Thoracic aorta (tissue), 2 donors: ENCODE measurements around the gene MS4A14. TPM values are rescaled to one million over a fixed set of nuclear protein-coding genes. Genes with fewer than 3 reads are reported as not detected.

Experiments used
- ATAC-seq: fragments of 150-250 bp; one replicate; pipeline ENCODE4 v1.8.0; 2017; ENCODE audit warnings: low read depth; ENCODE audit not compliant: insufficient number of reproducible peaks, low FRiP score
- DNase-seq: peaks from one replicate; pipeline ENCODE4 v3.0.0-alpha.2; 2020; ENCODE audit warnings: low spot score
- H3K27ac ChIP-seq, 2 donors: fragments of 200-600 bp; sonication (generic); 1 replicate in 1 of 2; 2 replicates in 1 of 2; pipeline ENCODE4 v1.5.1; 2016; ENCODE audit warnings: mild to moderate bottlenecking in 2 of 2, moderate library complexity in 2 of 2
- H3K27me3 ChIP-seq: fragments of 200-600 bp; sonication (generic); replicated peaks from 2 replicates; pipeline ENCODE4 v1.6.0; 2016; ENCODE audit warnings: mild to moderate bottlenecking; ENCODE audit not compliant: insufficient read depth
- H3K36me3 ChIP-seq: fragments of 200-600 bp; sonication (generic); one replicate; pipeline ENCODE4 v1.5.1; 2016
- H3K4me1 ChIP-seq, 2 donors: fragments of 200-600 bp; sonication (generic); 1 replicate in 1 of 2; 2 replicates in 1 of 2; pipeline versions ENCODE4 v1.5.1 to v1.6.0; 2016; ENCODE audit warnings: low read depth in 2 of 2, mild to moderate bottlenecking in 1 of 2; ENCODE audit not compliant: control insufficient read depth in 1 of 2
- H3K4me3 ChIP-seq: fragments of 200-600 bp; sonication (generic); 2 replicates; pipeline ENCODE4 v1.5.1; 2016; ENCODE audit warnings: mild to moderate bottlenecking
- H3K9me3 ChIP-seq: fragments of 200-600 bp; sonication (generic); 2 replicates; pipeline ENCODE4 v1.5.1; 2016
- CTCF ChIP-seq: fragments of 200-600 bp; sonication (generic); IDR thresholded peaks from one replicate; pipeline ENCODE4 v1.5.1; 2019; ENCODE audit warnings: antibody characterized with exemption
- total RNA-seq, 2 donors: library from RNA; depleted of rRNA; stranded (reverse); fragments of >200 nt; gene quantifications; one replicate each; pipeline versions ENCODE4 v1.1.0 to v1.2.3, GENCODE V29; 2016

Gene MS4A14
- total RNA-seq, 2 donors from 2014 or later, result 1.5 to 6.3 TPM

GRCh38 chr11:60455531-60456042, 59.3 kb downstream of the MS4A14 start, which contains the start of gene MS4A1:
MS4A1 (plus strand) TSS chr11:60455847; CDS start chr11:60462375, 6,528 bp downstream.
- DNase-seq (no peak), ATAC-seq (no peak)
- Histone ChIP-seq H3K9me3 (no peaks in the 10 kb centered on the region), H3K27me3 (no peaks in the 10 kb centered on the region), H3K27ac (no peak within 1 kb of the TSS), H3K36me3 (no peaks in the 10 kb centered on the region), H3K4me3 (no peak within 1 kb of the TSS), H3K4me1 (no peaks in the 10 kb centered on the region)
- no peak for TF ChIP-seq CTCF

- no peak for ATAC-seq
- Histone ChIP-seq H3K36me3 (no peaks in the 10 kb centered on the region), H3K27ac (no peak overlapping the region), H3K27me3 (no peaks in the 10 kb centered on the region), H3K4me3 (no peak overlapping the region), H3K9me3 (no peaks in the 10 kb centered on the region), H3K4me1 (no peaks in the 10 kb centered on the region)
- TF ChIP-seq CTCF, result no peak
- no peak for DNase-seq
Observed at GRCh38 chr11:60457576-60457975, 61.3 kb downstream of the MS4A14 start.

GRCh38 chr11:60459345-60459744, 63.1 kb downstream of the MS4A14 start:
- Histone ChIP-seq H3K4me3 (no peak overlapping the region), H3K4me1 (no peaks in the 10 kb centered on the region), H3K9me3 (no peaks in the 10 kb centered on the region), H3K27me3 (no peaks in the 10 kb centered on the region), H3K36me3 (no peaks in the 10 kb centered on the region), H3K27ac (no peak overlapping the region)
- ATAC-seq (no peak), DNase-seq (no peak)
- TF ChIP-seq CTCF, result no peak

Other genes starting within 250 kb of the MS4A14 start
- 100 to 1,000 TPM; 111 to 162 TPM for gene MS4A6A, start 213.4 kb upstream of the MS4A14 start, total RNA-seq
- gene MS4A4E, start 153.3 kb upstream of the MS4A14 start, total RNA-seq, result 10 to 100 TPM in 1 of 2 donors, 1 to 10 TPM in 1; 1.1 to 13.9 TPM
- 10 to 100 TPM; 44.9 to 63.7 TPM for gene MS4A4A, start 115.8 kb upstream of the MS4A14 start, total RNA-seq
- gene MS4A6E, start 69.2 kb upstream of the MS4A14 start, total RNA-seq, result not detected
- gene MS4A7, start 17.9 kb upstream of the MS4A14 start, total RNA-seq, result 10 to 100 TPM; 41.8 to 81.8 TPM
- gene MS4A5, start 33.1 kb downstream of the MS4A14 start, total RNA-seq, result not detected
- gene MS4A1, start 59.4 kb downstream of the MS4A14 start, total RNA-seq, result under 1 TPM in 1 of 2 donors, not detected in 1; 0.35 TPM
- not detected for gene MS4A12, start 96.3 kb downstream of the MS4A14 start, total RNA-seq
- not detected for gene MS4A13, start 118.9 kb downstream of the MS4A14 start, total RNA-seq